Testis (tissue), 3 donors: ENCODE measurements around the gene ATP1A1. TPM values are rescaled to one million over a fixed set of nuclear protein-coding genes. Genes with fewer than 3 reads are reported as not detected.
A peak's percentile ranks its signal among the peaks of the same experiment; 100 is the strongest.

Source experiments
- DNase-seq: peaks from one replicate; pipeline ENCODE4 v3.0.0-alpha.2; 2019
- H3K27ac ChIP-seq, 2 donors: fragments of 200-600 bp; sonication (generic); one replicate each; pipeline ENCODE4 v1.5.1; 2019
- H3K27me3 ChIP-seq: fragments of 200-600 bp; sonication (generic); one replicate; pipeline ENCODE4 v1.5.1; 2019
- H3K36me3 ChIP-seq: fragments of 200-600 bp; sonication (generic); one replicate; pipeline ENCODE4 v1.5.1; 2017; ENCODE audit warnings: low read depth; ENCODE audit errors: missing control alignments
- H3K4me1 ChIP-seq: fragments of 200-600 bp; sonication (generic); one replicate; pipeline ENCODE4 v1.5.1; 2019
- H3K4me3 ChIP-seq, 2 donors: fragments of 200-600 bp; sonication (generic); one replicate each; pipeline ENCODE4 v1.5.1; 2017 to 2019
- H3K9me3 ChIP-seq: fragments of 200-600 bp; sonication (generic); one replicate; pipeline ENCODE4 v1.5.1; 2017
- CTCF ChIP-seq, 3 experiments: fragments of 450-650 bp in 2 of 3; fragments of 200-600 bp in 1 of 3; sonication (generic) in 1 of 3; IDR thresholded peaks; one replicate each; pipeline ENCODE4 v1.5.1; 2016 to 2019; ENCODE audit warnings: antibody characterized with exemption in 3 of 3, mild to moderate bottlenecking in 2 of 3, moderate library complexity in 1 of 3
- POLR2A ChIP-seq: fragments of 450-650 bp; IDR thresholded peaks from one replicate; pipeline ENCODE4 v1.6.1; 2017; ENCODE audit warnings: antibody characterized with exemption, mild to moderate bottlenecking, moderate library complexity
- WGBS, 2 donors: methylation state at CpG; one replicate each; pipeline ENCODE4 v1.1.5; 2018; 5-methylcytosine and 5-hydroxymethylcytosine counted together
- intact Hi-C: fragments of 100-400 bp; cut with DNase I; formaldehyde crosslinking; loops from one replicate; pipeline ENCODE4 v1.15.1; 2023; ENCODE audit warnings: low total_unique reads
- polyA plus RNA-seq: library from polyadenylated mRNA; stranded (reverse); fragments of 350-450 nt; fragmentation: Illumina TruSeq; extraction: RNeasy Lipid Tissue Mini Kit (QIAGEN cat#74804); gene quantifications from one replicate; pipeline ENCODE4 v1.2.3, GENCODE V29; 2014; ENCODE audit warnings: low read depth, low replicate concordance; ENCODE audit not compliant: insufficient read depth
- total RNA-seq, 2 donors: library from RNA; depleted of rRNA; stranded (reverse); fragments of >200 nt; gene quantifications; one replicate each; pipeline ENCODE4 v1.2.3, GENCODE V29; 2016

ATP1A1 gene
- total and polyA plus RNA-seq, 3 donors from 2014 or later, result 394 to 561 (median 444) TPM

GRCh38 chr1:116362050-116362449, 11.0 kb upstream of the ATP1A1 start:
- intact Hi-C loops, result no loop called here
- no peak overlapping the region for H3K4me3 ChIP-seq
- TF ChIP-seq POLR2A, result no peak
- no peak for TF ChIP-seq CTCF (IDR thresholded peaks at IDR 0.05)
- H3K4me1 ChIP-seq, result no peaks in the 10 kb centered on the region
- no peaks in the 10 kb centered on the region for H3K27me3 ChIP-seq
- H3K9me3 ChIP-seq, result no peaks in the 10 kb centered on the region
- no peaks in the 10 kb centered on the region for H3K36me3 ChIP-seq
- no peak overlapping the region for H3K27ac ChIP-seq
- 65 to 79% methylated on average over 4 of the region's 4 CpGs for WGBS, 2 donors
- peak; percentile 27 for DNase-seq

GRCh38 chr1:116365353-116365780, 7.7 kb upstream of the ATP1A1 start:
- Histone ChIP-seq H3K9me3 (no peaks in the 10 kb centered on the region), H3K36me3 (no peaks in the 10 kb centered on the region), H3K27ac (no peak overlapping the region), H3K4me3 (no peak overlapping the region), H3K4me1 (no peaks in the 10 kb centered on the region), H3K27me3 (no peaks in the 10 kb centered on the region)
- TF ChIP-seq CTCF (IDR thresholded peaks at IDR 0.05) (no peak), POLR2A (no peak)
- WGBS, 2 donors, result 55 to 61% methylated on average over 5 of the region's 5 CpGs
- intact Hi-C loops, result no loop called here
- peak; percentile 74 for DNase-seq

- DNase-seq, result no peak
- TF ChIP-seq CTCF (IDR thresholded peaks at IDR 0.05), result no peak
- WGBS, 2 donors, result 55 to 75% methylated on average over 5 of the region's 5 CpGs
- Histone ChIP-seq H3K27me3 (no peaks in the 10 kb centered on the region), H3K27ac (no peak overlapping the region), H3K9me3 (no peaks in the 10 kb centered on the region), H3K4me1 (no peaks in the 10 kb centered on the region), H3K36me3 (no peaks in the 10 kb centered on the region), H3K4me3 (no peak overlapping the region)
- intact Hi-C loops, result no loop called here
Observed at GRCh38 chr1:116365857-116366256, 7.2 kb upstream of the ATP1A1 start.

- H3K4me1 ChIP-seq, result peaks cover 5% of the 10 kb centered on the region
- intact Hi-C loops, result no loop called here
- WGBS, 2 donors, result 91 to 92% methylated on average over 3 of the region's 3 CpGs
- H3K36me3 ChIP-seq, result no peaks in the 10 kb centered on the region
- no peak overlapping the region for H3K27ac ChIP-seq
- no peak overlapping the region for H3K4me3 ChIP-seq
- no peak for DNase-seq
- TF ChIP-seq CTCF (IDR thresholded peaks at IDR 0.05) (no peak), POLR2A (no peak)
- no peaks in the 10 kb centered on the region for H3K27me3 ChIP-seq
- H3K9me3 ChIP-seq, result no peaks in the 10 kb centered on the region
Observed at GRCh38 chr1:116367256-116367945, 5.6 kb upstream of the ATP1A1 start.

- WGBS, 2 donors, result 75 to 78% methylated on average over 2 of the region's 2 CpGs
- intact Hi-C loops, result no loop called here
Observed at GRCh38 chr1:116368241-116368640, 4.8 kb upstream of the ATP1A1 start.

More at GRCh38 chr1:116368241-116368640, 4.8 kb upstream of the ATP1A1 start:
- no peak for DNase-seq
- no peaks in the 10 kb centered on the region for H3K27me3 ChIP-seq
- no peak overlapping the region for H3K4me3 ChIP-seq
- no peak overlapping the region for H3K27ac ChIP-seq
- H3K4me1 ChIP-seq, result peaks cover 6% of the 10 kb centered on the region
- TF ChIP-seq CTCF (IDR thresholded peaks at IDR 0.05) (no peak), POLR2A (no peak)
- H3K9me3 ChIP-seq, result no peaks in the 10 kb centered on the region
- no peaks in the 10 kb centered on the region for H3K36me3 ChIP-seq
